HUES48 (cell line): ENCODE results near the gene PTCD3.

Experiments used
- H3K27ac ChIP-seq: one replicate; pipeline ENCODE4 v1.7.0; 2013; ENCODE audit warnings: low read depth, low read length, inconsistent platforms
- H3K27me3 ChIP-seq: 2 replicates; pipeline ENCODE4 v1.6.1; 2013; ENCODE audit warnings: mild to moderate bottlenecking, low read length; ENCODE audit not compliant: control insufficient read depth, insufficient read depth
- H3K36me3 ChIP-seq: 2 replicates; pipeline ENCODE4 v1.6.1; 2013; ENCODE audit warnings: low read length; ENCODE audit not compliant: control insufficient read depth, insufficient read depth
- H3K4me1 ChIP-seq: 2 replicates; pipeline ENCODE4 v1.6.1; 2013; ENCODE audit warnings: mild to moderate bottlenecking, low read length; ENCODE audit not compliant: control insufficient read depth, insufficient read depth
- H3K4me3 ChIP-seq: 2 replicates; pipeline ENCODE4 v1.5.1; 2013; ENCODE audit warnings: mild to moderate bottlenecking, low read depth, low read length
- H3K9ac ChIP-seq: 2 replicates; pipeline ENCODE4 v1.6.1; 2013; ENCODE audit warnings: mild to moderate bottlenecking, low read depth, low read length, moderate library complexity
- H3K9me3 ChIP-seq: 2 replicates; pipeline ENCODE4 v1.6.1; 2013; ENCODE audit warnings: low read length; ENCODE audit not compliant: control insufficient read depth, insufficient read depth

PTCD3 gene

GRCh38 chr2:86124683-86125082, 18.6 kb downstream of the PTCD3 start:
- no peak overlapping the region for H3K4me3 ChIP-seq
- no peak overlapping the region for H3K9ac ChIP-seq
- no peak overlapping the region for H3K27ac ChIP-seq
- H3K27me3 ChIP-seq = no peaks in the 10 kb centered on the region
- H3K9me3 ChIP-seq = no peaks in the 10 kb centered on the region
- H3K4me1 ChIP-seq = no peaks in the 10 kb centered on the region
- H3K36me3 ChIP-seq = peaks cover 100% of the 10 kb centered on the region

GRCh38 chr2:86134709-86135108, 28.7 kb downstream of the PTCD3 start:
- H3K4me3 ChIP-seq = no peak overlapping the region
- H3K36me3 ChIP-seq = peaks cover 99% of the 10 kb centered on the region
- H3K27me3 ChIP-seq = no peaks in the 10 kb centered on the region
- H3K9ac ChIP-seq = no peak overlapping the region
- H3K27ac ChIP-seq = no peak overlapping the region
- H3K4me1 ChIP-seq = no peaks in the 10 kb centered on the region
- no peaks in the 10 kb centered on the region for H3K9me3 ChIP-seq

GRCh38 chr2:86135653-86136052, 29.6 kb downstream of the PTCD3 start:
- no peaks in the 10 kb centered on the region for H3K9me3 ChIP-seq
- peaks cover 100% of the 10 kb centered on the region for H3K36me3 ChIP-seq
- no peak overlapping the region for H3K9ac ChIP-seq

GRCh38 chr2:86136141-86136540, 30.1 kb downstream of the PTCD3 start:
- Histone ChIP-seq H3K27me3 (no peaks in the 10 kb centered on the region), H3K27ac (no peak overlapping the region), H3K9me3 (no peaks in the 10 kb centered on the region), H3K4me1 (no peaks in the 10 kb centered on the region), H3K9ac (no peak overlapping the region), H3K36me3 (peaks cover 100% of the 10 kb centered on the region), H3K4me3 (no peak overlapping the region)

More at GRCh38 chr2:86135653-86136052, 29.6 kb downstream of the PTCD3 start:
- Histone ChIP-seq H3K27ac (no peak overlapping the region), H3K4me3 (no peak overlapping the region), H3K4me1 (no peaks in the 10 kb centered on the region), H3K27me3 (no peaks in the 10 kb centered on the region)

GRCh38 chr2:86138736-86139625, 32.9 kb downstream of the PTCD3 start:
- Histone ChIP-seq H3K27me3 (no peaks in the 10 kb centered on the region), H3K4me3 (no peak overlapping the region), H3K4me1 (no peaks in the 10 kb centered on the region), H3K36me3 (peaks cover 91% of the 10 kb centered on the region), H3K9me3 (no peaks in the 10 kb centered on the region), H3K9ac (no peak overlapping the region), H3K27ac (no peak overlapping the region)

- H3K4me3 ChIP-seq = no peak overlapping the region
- H3K4me1 ChIP-seq = no peaks in the 10 kb centered on the region
- no peaks in the 10 kb centered on the region for H3K9me3 ChIP-seq
- no peaks in the 10 kb centered on the region for H3K27me3 ChIP-seq
- H3K27ac ChIP-seq = no peak overlapping the region
- no peak overlapping the region for H3K9ac ChIP-seq
- peaks cover 91% of the 10 kb centered on the region for H3K36me3 ChIP-seq
These were observed 33.9 kb downstream of the PTCD3 start for GRCh38 chr2:86139981-86140380.

GRCh38 chr2:86140969-86141392, 34.9 kb downstream of the PTCD3 start:
- H3K4me3 ChIP-seq = no peak overlapping the region
- no peaks in the 10 kb centered on the region for H3K4me1 ChIP-seq
- no peak overlapping the region for H3K9ac ChIP-seq
- no peaks in the 10 kb centered on the region for H3K27me3 ChIP-seq
- no peaks in the 10 kb centered on the region for H3K9me3 ChIP-seq
- H3K27ac ChIP-seq = no peak overlapping the region
- H3K36me3 ChIP-seq = peaks cover 91% of the 10 kb centered on the region

GRCh38 chr2:86142436-86143257, 36.6 kb downstream of the PTCD3 start:
- Histone ChIP-seq H3K36me3 (peaks cover 91% of the 10 kb centered on the region), H3K9me3 (no peaks in the 10 kb centered on the region), H3K4me1 (no peaks in the 10 kb centered on the region), H3K27me3 (no peaks in the 10 kb centered on the region), H3K9ac (no peak overlapping the region), H3K4me3 (no peak overlapping the region), H3K27ac (no peak overlapping the region)

- no peaks in the 10 kb centered on the region for H3K27me3 ChIP-seq
- no peaks in the 10 kb centered on the region for H3K9me3 ChIP-seq
- H3K4me1 ChIP-seq = no peaks in the 10 kb centered on the region
- H3K27ac ChIP-seq = no peak overlapping the region
- H3K9ac ChIP-seq = no peak overlapping the region
- no peak overlapping the region for H3K4me3 ChIP-seq
- H3K36me3 ChIP-seq = peaks cover 91% of the 10 kb centered on the region
These were observed 37.3 kb downstream of the PTCD3 start for GRCh38 chr2:86143307-86143706.

GRCh38 chr2:86143926-86144685, 38.1 kb downstream of the PTCD3 start:
- Histone ChIP-seq H3K9ac (no peak overlapping the region), H3K4me1 (no peaks in the 10 kb centered on the region), H3K36me3 (peaks cover 89% of the 10 kb centered on the region), H3K9me3 (no peaks in the 10 kb centered on the region), H3K27ac (no peak overlapping the region), H3K27me3 (no peaks in the 10 kb centered on the region), H3K4me3 (no peak overlapping the region)
